Naive thymus-derived CD4-positive, alpha-beta T cell (primary cell): Measurements from ENCODE around the gene ANKRD35. TPM values are rescaled to one million over a fixed set of nuclear protein-coding genes. Genes with fewer than 3 reads are reported as not detected.

Source experiments
- ATAC-seq: fragments of 150-1000 bp; cut with Tn5 transposase; 2 replicates; pipeline ENCODE4 v1.10.0; 2021; ENCODE audit warnings: mild to moderate bottlenecking, moderate library complexity
- CTCF ChIA-PET: fragments of 350-600 bp; sonication (Branson Sonifier 250); formaldehyde crosslinking; loops from one replicate; lab custom pipeline; 2021; ENCODE audit warnings: antibody characterized with exemption; lab: Charles Lee
- POLR2A ChIA-PET: fragments of 350-600 bp; sonication (Branson Sonifier 250); formaldehyde crosslinking; loops from one replicate; lab custom pipeline; 2021; ENCODE audit warnings: antibody characterized with exemption, inconsistent platforms; lab: Charles Lee
- DNase-seq, 9 donors: peaks; one replicate each; pipeline versions ENCODE4 v3.0.0 to v3.0.0-alpha.2; 2020 to 2022; ENCODE audit warnings: mixed read lengths in 1 of 9
- H3K27ac ChIP-seq: one replicate; pipeline ENCODE4 v1.7.0; 2013; ENCODE audit warnings: mild to moderate bottlenecking, low read depth, low read length, moderate library complexity
- H3K27me3 ChIP-seq, 2 donors: one replicate each; pipeline ENCODE4 v1.7.0; 2013; ENCODE audit warnings: low read length in 2 of 2, mild to moderate bottlenecking in 2 of 2, moderate library complexity in 2 of 2; ENCODE audit not compliant: control insufficient read depth in 2 of 2, insufficient read depth in 2 of 2
- H3K36me3 ChIP-seq, 3 experiments: 1 replicate in 2 of 3; 2 replicates in 1 of 3; pipeline ENCODE4 v1.7.0; 2013; ENCODE audit warnings: low read length in 3 of 3, mild to moderate bottlenecking in 3 of 3, moderate library complexity in 1 of 3; ENCODE audit not compliant: insufficient read depth in 3 of 3, control insufficient read depth in 2 of 3
- H3K4me1 ChIP-seq, 2 donors: one replicate each; pipeline ENCODE4 v1.7.0; 2013; ENCODE audit warnings: low read length in 2 of 2, mild to moderate bottlenecking in 2 of 2, moderate library complexity in 1 of 2; ENCODE audit not compliant: control insufficient read depth in 2 of 2, insufficient read depth in 2 of 2
- H3K4me3 ChIP-seq: 2 replicates; pipeline ENCODE4 v1.7.0; 2013; ENCODE audit warnings: mild to moderate bottlenecking, low read length
- H3K9me3 ChIP-seq, 3 experiments: 1 replicate in 2 of 3; 2 replicates in 1 of 3; pipeline ENCODE4 v1.7.0; 2013; ENCODE audit warnings: low read length in 3 of 3; ENCODE audit not compliant: control insufficient read depth in 2 of 3
- H3K27ac Mint-ChIP-seq, 9 donors: one replicate each; pipeline ENCODE4 v1.8.0; 2020 to 2022; ENCODE audit warnings: mixed read lengths in 9 of 9, mild to moderate bottlenecking in 8 of 9, moderate library complexity in 5 of 9, inconsistent platforms in 2 of 9
- H3K27me3 Mint-ChIP-seq, 5 donors: one replicate each; pipeline ENCODE4 v1.8.0; 2021 to 2022; ENCODE audit warnings: mixed read lengths in 5 of 5, mild to moderate bottlenecking in 1 of 5
- H3K36me3 Mint-ChIP-seq, 5 donors: one replicate each; pipeline ENCODE4 v1.8.0; 2020 to 2022; ENCODE audit warnings: mixed read lengths in 5 of 5, mild to moderate bottlenecking in 3 of 5, inconsistent platforms in 1 of 5
- H3K4me1 Mint-ChIP-seq, 7 donors: one replicate each; pipeline ENCODE4 v1.8.0; 2020 to 2022; ENCODE audit warnings: mixed read lengths in 7 of 7, mild to moderate bottlenecking in 3 of 7, inconsistent platforms in 1 of 7
- H3K4me3 Mint-ChIP-seq, 10 donors: one replicate each; pipeline ENCODE4 v1.8.0; 2020 to 2022; ENCODE audit warnings: mild to moderate bottlenecking in 10 of 10, mixed read lengths in 10 of 10, moderate library complexity in 6 of 10, inconsistent platforms in 2 of 10
- H3K9me3 Mint-ChIP-seq, 11 donors: one replicate each; pipeline ENCODE4 v1.8.0; 2020 to 2022; ENCODE audit warnings: mixed read lengths in 11 of 11, mild to moderate bottlenecking in 4 of 11, inconsistent platforms in 1 of 11, moderate library complexity in 1 of 11
- intact Hi-C, 2 donors: fragments of 100-400 bp; cut with micrococcal nuclease; formaldehyde crosslinking; loops; one replicate each; pipeline ENCODE4 v1.15.1; 2023
- polyA plus RNA-seq, 2 donors: library from polyadenylated mRNA; unstranded; fragments of 300-500 nt; fragmentation: Illumina TruSeq; gene quantifications; one replicate each; pipeline ENCODE4 v1.2.3, GENCODE V29; 2021
- total RNA-seq, 6 experiments: library from RNA in 5 of 6; stranded (reverse) in 5 of 6; gene quantifications; 1 replicate in 5 of 6; 2 replicates in 1 of 6; pipeline ENCODE4 v1.2.3 and lab custom pipeline; 2021 to 2026

ANKRD35 gene
- total and polyA plus RNA-seq, 7 experiments from 2014 or later: 0.12 to 0.58 (median 0.14) TPM; not detected in 3

DNA sequence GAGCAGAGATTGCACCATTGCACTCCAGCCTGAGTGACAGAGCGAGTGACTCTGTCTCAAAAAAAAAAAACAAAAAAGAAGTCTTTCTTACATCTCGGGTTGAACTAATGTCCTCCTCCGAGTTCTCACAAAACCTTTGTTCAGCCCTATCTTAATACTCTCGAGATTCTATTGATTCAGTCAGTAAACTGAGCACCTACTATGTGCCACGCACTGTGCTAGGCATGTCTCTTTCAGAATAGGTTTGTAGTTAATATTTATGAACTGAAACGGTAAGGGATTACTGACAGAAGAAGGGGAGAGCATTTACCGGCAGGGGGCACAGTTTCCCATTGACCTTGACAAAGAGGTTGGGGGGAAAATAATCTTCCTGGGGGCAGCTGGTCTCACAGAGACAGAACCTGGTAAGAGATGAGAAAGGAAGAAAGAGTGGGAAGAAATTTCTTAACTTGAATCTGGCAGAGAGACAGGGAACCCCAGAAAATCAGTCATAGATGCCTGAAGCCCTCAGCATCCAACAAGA, 30.2 kb downstream of the ANKRD35 start:
- Histone ChIP-seq H3K27ac (no peak overlapping the region), H3K9me3 (no peaks in the 10 kb centered on the region), H3K4me1 (peaks cover 7 to 10% of the 10 kb centered on the region in 2 donors), H3K27me3 (no peaks in the 10 kb centered on the region), H3K36me3 (peaks cover 0 to 44% (median 0%) of the 10 kb centered on the region in 3 experiments), H3K4me3 (no peak overlapping the region)
- ATAC-seq (no peak), DNase-seq (no peak)
- Mint-ChIP-seq H3K27ac (peak overlapping the region in 1 of 9 donors; percentile 58), H3K27me3 (no peaks in the 10 kb centered on the region), H3K9me3 (no peaks in the 10 kb centered on the region), H3K4me3 (peak overlapping the region in 2 of 10 donors; percentile 28 to 82), H3K36me3 (peaks cover 0 to 29% (median 4%) of the 10 kb centered on the region in 5 donors), H3K4me1 (peaks cover 13 to 22% (median 16%) of the 10 kb centered on the region in 7 donors)
- intact Hi-C loops: no loop called here
- ChIA-PET CTCF (no interaction called here), POLR2A (interaction anchor here (1.0 kb wide), 1 partner anchor 109 kb away, joined by 4 read pairs; the partner anchor contains the start of gene ANKRD34A)

- ATAC-seq (no peak), DNase-seq (no peak)
- peak overlapping the region in 1 of 10 donors; percentile 10 for H3K4me3 Mint-ChIP-seq
- H3K36me3 Mint-ChIP-seq: peaks cover 0 to 13% (median 4%) of the 10 kb centered on the region in 5 donors
- CTCF ChIA-PET: interaction anchor here (0.5 to 4.7 kb wide), 3 partner anchors 11 to 179 kb away, joined by 3 to 21 read pairs (median 5); no protein-coding TSS in a partner anchor
- intact Hi-C loops: no loop called here
- H3K27me3 Mint-ChIP-seq: no peaks in the 10 kb centered on the region
- no peaks in the 10 kb centered on the region for H3K27me3 ChIP-seq
- peak overlapping the region in 7 of 9 donors; percentile 49 to 84 (median 67) for H3K27ac Mint-ChIP-seq
- H3K4me1 Mint-ChIP-seq: peaks cover 6 to 23% (median 18%) of the 10 kb centered on the region in 7 donors
- H3K9me3 ChIP-seq: no peaks in the 10 kb centered on the region
- peaks cover 0 to 35% (median 0%) of the 10 kb centered on the region in 3 experiments for H3K36me3 ChIP-seq
- H3K4me3 ChIP-seq: no peak overlapping the region
- H3K27ac ChIP-seq: no peak overlapping the region
- no peaks in the 10 kb centered on the region for H3K9me3 Mint-ChIP-seq
- POLR2A ChIA-PET: interaction anchor here (1.0 to 1.3 kb wide), 3 partner anchors 9 to 145 kb away, joined by 3 to 4 read pairs (median 4); partner anchors contain the start of genes PIAS3 and RBM8A
- H3K4me1 ChIP-seq: peaks cover 10 to 15% of the 10 kb centered on the region in 2 donors
These were observed 36.1 kb downstream of the ANKRD35 start for GRCh38 chr1:145849356-145850160.

- ATAC-seq (no peak), DNase-seq (no peak)
- Histone ChIP-seq H3K36me3 (peaks cover 0 to 22% (median 0%) of the 10 kb centered on the region in 3 experiments), H3K4me3 (no peak overlapping the region), H3K4me1 (peaks cover 10 to 15% of the 10 kb centered on the region in 2 donors), H3K27me3 (no peaks in the 10 kb centered on the region), H3K9me3 (no peaks in the 10 kb centered on the region), H3K27ac (no peak overlapping the region)
- Mint-ChIP-seq H3K36me3 (peaks cover 0 to 12% (median 3%) of the 10 kb centered on the region in 5 donors), H3K9me3 (no peaks in the 10 kb centered on the region), H3K4me3 (no peak overlapping the region), H3K27ac (peak overlapping the region in 5 of 9 donors; percentile 4 to 56 (median 38)), H3K27me3 (no peaks in the 10 kb centered on the region), H3K4me1 (peaks cover 6 to 23% (median 18%) of the 10 kb centered on the region in 7 donors)
- intact Hi-C loops: no loop called here
- ChIA-PET POLR2A (interaction anchor here (0.6 to 4.7 kb wide), 6 partner anchors 11 to 146 kb away, joined by 3 to 49 read pairs (median 4); partner anchors contain the start of genes LIX1L and PIAS3), CTCF (interaction anchor here (0.7 to 5.8 kb wide), 7 partner anchors 10 to 166 kb away, joined by 3 to 81 read pairs (median 6); partner anchors contain the start of gene PIAS3)
These were observed 37.8 kb downstream of the ANKRD35 start for GRCh38 chr1:145847827-145848226.

DNA sequence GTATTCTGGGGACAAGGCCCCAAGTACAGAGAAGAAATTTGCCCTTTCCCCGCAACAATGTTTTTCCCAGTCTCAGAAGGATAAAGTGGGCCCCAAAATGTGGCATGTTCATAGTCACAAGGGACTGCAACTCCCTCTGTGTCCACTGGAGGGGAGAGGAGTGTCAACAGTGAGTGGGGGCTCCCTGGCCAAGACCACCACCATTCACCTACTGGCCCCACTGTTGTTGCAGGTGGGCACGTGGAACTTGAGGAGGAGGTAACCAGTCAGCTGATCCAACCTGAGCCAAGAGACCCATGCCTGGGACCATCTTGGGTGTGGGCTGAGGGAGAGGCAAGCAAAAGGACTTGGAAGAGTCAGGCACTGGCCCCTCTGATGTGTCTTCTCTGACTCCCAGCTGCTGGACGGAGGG, 39.5 kb downstream of the ANKRD35 start:
- H3K4me1 ChIP-seq: peaks cover 10 to 15% of the 10 kb centered on the region in 2 donors
- intact Hi-C loops: no loop called here
- POLR2A ChIA-PET: interaction anchor here (1.1 to 4.7 kb wide), 11 partner anchors 13 to 166 kb away, joined by 3 to 49 read pairs (median 7); partner anchors contain the start of genes PIAS3, POLR3C, RBM8A and RNF115
- peaks cover 0 to 37% (median 0%) of the 10 kb centered on the region in 3 experiments for H3K36me3 ChIP-seq
- no peaks in the 10 kb centered on the region for H3K27me3 Mint-ChIP-seq
- CTCF ChIA-PET: interaction anchor here (0.7 to 5.8 kb wide), 20 partner anchors 12 to 171 kb away, joined by 3 to 81 read pairs (median 8); partner anchors contain the start of genes ANKRD34A, ITGA10, PEX11B and PIAS3
- peak overlapping the region; percentile 86 for H3K4me3 ChIP-seq
- no peaks in the 10 kb centered on the region for H3K9me3 ChIP-seq
- H3K9me3 Mint-ChIP-seq: no peaks in the 10 kb centered on the region
- H3K4me1 Mint-ChIP-seq: peaks cover 6 to 23% (median 18%) of the 10 kb centered on the region in 7 donors
- H3K27ac ChIP-seq: peak overlapping the region; percentile 69
- ATAC-seq: peak; percentile 66
- peaks cover 4 to 20% (median 8%) of the 10 kb centered on the region in 5 donors for H3K36me3 Mint-ChIP-seq
- peak in 7 of 9 donors; percentile 11 to 41 (median 25) for DNase-seq
- H3K27me3 ChIP-seq: no peaks in the 10 kb centered on the region
- no peak overlapping the region for H3K4me3 Mint-ChIP-seq
- peak overlapping the region in 5 of 9 donors; percentile 54 to 93 (median 77) for H3K27ac Mint-ChIP-seq

DNA sequence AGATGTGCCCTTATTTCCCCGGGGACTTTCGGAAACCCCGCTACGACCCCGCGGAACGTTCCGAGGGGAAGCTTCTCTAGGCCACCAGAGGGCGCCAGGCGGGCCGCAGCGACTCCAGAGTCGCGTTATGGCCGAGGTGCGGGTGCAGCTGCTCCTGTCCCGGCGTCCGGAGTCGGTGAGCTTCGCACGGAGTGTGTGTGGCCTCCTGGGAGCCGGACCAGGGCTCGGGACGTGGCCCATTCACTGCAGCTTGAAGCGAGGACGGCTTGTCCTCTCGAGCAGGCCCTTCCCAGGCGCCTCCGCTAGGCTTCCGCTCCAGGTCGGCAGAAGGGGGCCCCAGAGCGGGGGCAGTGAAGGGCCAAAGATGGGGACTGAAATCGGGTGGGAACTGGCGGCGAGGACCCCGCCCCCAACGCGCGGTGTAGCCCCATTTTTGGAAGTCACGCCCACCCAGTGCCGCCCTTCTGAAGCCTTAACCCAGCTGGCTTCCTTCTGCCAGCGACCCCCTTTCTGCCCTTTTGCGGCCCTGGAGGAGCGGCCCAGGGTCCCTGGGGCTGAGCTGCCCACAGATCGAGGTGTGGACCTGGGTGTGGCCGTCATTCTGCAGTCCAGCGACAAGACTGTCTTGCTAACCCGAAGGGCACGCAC, 40.0 kb downstream of the ANKRD35 start, which contains the start of gene NUDT17:
NUDT17 (plus strand) TSS at position 117 of the 648 bp plus-strand sequence; CDS start at position 128, 11 bp downstream.
- Histone ChIP-seq H3K9me3 (no peaks in the 10 kb centered on the region), H3K27me3 (no peaks in the 10 kb centered on the region), H3K27ac (peak within 1 kb of the TSS; percentile 69), H3K4me3 (peak within 1 kb of the TSS; percentile 86), H3K36me3 (peaks cover 0 to 37% (median 4%) of the 10 kb centered on the region in 3 experiments), H3K4me1 (peaks cover 10 to 15% of the 10 kb centered on the region in 2 donors)
- POLR2A ChIA-PET: interaction anchor here (0.7 to 4.7 kb wide), 17 partner anchors 13 to 174 kb away, joined by 3 to 49 read pairs (median 4); partner anchors contain the start of genes ANKRD34A, LIX1L, PIAS3 and POLR3C
- Mint-ChIP-seq H3K4me3 (no peak within 1 kb of the TSS), H3K27me3 (no peaks in the 10 kb centered on the region), H3K36me3 (peaks cover 4 to 24% (median 9%) of the 10 kb centered on the region in 5 donors), H3K4me1 (peaks cover 6 to 21% (median 14%) of the 10 kb centered on the region in 7 donors), H3K9me3 (no peaks in the 10 kb centered on the region), H3K27ac (peak within 1 kb of the TSS in 5 of 9 donors; percentile 54 to 93 (median 77))
- CTCF ChIA-PET: interaction anchor here (0.6 to 5.8 kb wide), 28 partner anchors 9 to 192 kb away, joined by 3 to 81 read pairs (median 4); partner anchors contain the start of genes ANKRD34A, ITGA10, PEX11B and PIAS3
- peak; percentile 89 for ATAC-seq
- intact Hi-C loops: loop anchor here (1.0 to 2.0 kb wide), 9 partner anchors 13 to 168 kb away; partner anchors contain the start of genes ITGA10 (in 2 of the 2), PEX11B (in 1 of the 2) and PIAS3 (in 1 of the 2)
- peak; percentile 52 to 78 (median 71) for DNase-seq
